LNCaP clone FGC (cell line): ENCODE data around the gene SSH3.

Experiments used
- DNase-seq: peaks from one replicate; pipeline ENCODE4 v3.0.0-alpha.2; 2011; ENCODE audit warnings: low read depth
- H3K4me3 ChIP-seq: 2 replicates; pipeline ENCODE4 v1.5.1; 2011; ENCODE audit warnings: mild to moderate bottlenecking, low read depth, low read length, control low read depth
- CTCF ChIP-seq: IDR thresholded peaks from 2 replicates; pipeline ENCODE4 v1.5.1; 2012; ENCODE audit warnings: mild to moderate bottlenecking; ENCODE audit not compliant: control insufficient read depth, insufficient read depth; ENCODE audit errors: extremely low read depth

The SSH3 gene

GRCh38 chr11:67356387-67356863 lies 53.1 kb downstream of the SSH3 start:
- TF ChIP-seq CTCF, result no peak
- no peak for DNase-seq
- H3K4me3 ChIP-seq, result no peak overlapping the region

- H3K4me3 ChIP-seq, result no peak overlapping the region
- TF ChIP-seq CTCF, result peak; percentile 96
- peak; percentile 47 for DNase-seq
These were observed 53.7 kb downstream of the SSH3 start for GRCh38 chr11:67356864-67357561.

- DNase-seq, result no peak
- no peak overlapping the region for H3K4me3 ChIP-seq
- no peak for TF ChIP-seq CTCF
These were observed 54.7 kb downstream of the SSH3 start for GRCh38 chr11:67357831-67358670.
